ENCODE measurements around the gene CCDC107. TPM values are rescaled to one million over a fixed set of nuclear protein-coding genes. Genes with fewer than 3 reads are reported as not detected.

CCDC107 gene
- polyA plus RNA-seq, 1 experiment: 11.8 TPM

- ChIA-PET CTCF (interaction anchor here (0.7 to 2.8 kb wide), 6 partner anchors 14 to 69 kb away, joined by 3 to 14 read pairs (median 8); no protein-coding TSS in a partner anchor), POLR2A (interaction anchor here (0.7 to 3.1 kb wide), 5 partner anchors 9 to 66 kb away, joined by 3 to 28 read pairs (median 7); partner anchors contain the start of genes CREB3 and TLN1)
- no peak for TF ChIP-seq CTCF (IDR thresholded peaks at IDR 0.05; ENCODE audit: low read depth, low read length)
- no peaks in the 10 kb centered on the region for H3K27me3 ChIP-seq (ENCODE audit: control insufficient read depth, insufficient read depth, low read length)
- no peaks in the 10 kb centered on the region for H3K9me3 ChIP-seq (ENCODE audit: control insufficient read depth, insufficient read depth, low read length)
- no peak for DNase-seq (ENCODE audit: low read depth, low spot score)
- no peak overlapping the region for H3K4me3 ChIP-seq (ENCODE audit: low read depth, low read length)
- H3K27ac ChIP-seq (ENCODE audit: low read depth, low read length): no peak overlapping the region
These were observed 8.0 kb downstream of the CCDC107 start for GRCh38 chr9:35666045-35666444.

- H3K9me3 ChIP-seq (ENCODE audit: control insufficient read depth, insufficient read depth, low read length): no peaks in the 10 kb centered on the region
- TF ChIP-seq CTCF (IDR thresholded peaks at IDR 0.05; ENCODE audit: low read depth, low read length): no peak
- POLR2A ChIA-PET: interaction anchor here (0.7 to 3.1 kb wide), 4 partner anchors 9 to 24 kb away, joined by 3 to 28 read pairs (median 10); no protein-coding TSS in a partner anchor
- no peak for DNase-seq (ENCODE audit: low read depth, low spot score)
- H3K4me3 ChIP-seq (ENCODE audit: low read depth, low read length): no peak overlapping the region
- CTCF ChIA-PET: interaction anchor here (2.6 kb wide), 1 partner anchor 30 kb away, joined by 14 read pairs; no protein-coding TSS in a partner anchor
- H3K27me3 ChIP-seq (ENCODE audit: control insufficient read depth, insufficient read depth, low read length): no peaks in the 10 kb centered on the region
- H3K27ac ChIP-seq (ENCODE audit: low read depth, low read length): no peak overlapping the region
These were observed 8.5 kb downstream of the CCDC107 start for GRCh38 chr9:35666549-35666948.

GRCh38 chr9:35667939-35668338 is 9.8 kb downstream of the CCDC107 start:
- ChIA-PET CTCF (no interaction called here), POLR2A (no interaction called here)
- H3K4me3 ChIP-seq (ENCODE audit: low read depth, low read length): no peak overlapping the region
- DNase-seq (ENCODE audit: low read depth, low spot score): no peak
- TF ChIP-seq CTCF (IDR thresholded peaks at IDR 0.05; ENCODE audit: low read depth, low read length): no peak
- H3K27ac ChIP-seq (ENCODE audit: low read depth, low read length): no peak overlapping the region
- H3K27me3 ChIP-seq (ENCODE audit: control insufficient read depth, insufficient read depth, low read length): no peaks in the 10 kb centered on the region
- H3K9me3 ChIP-seq (ENCODE audit: control insufficient read depth, insufficient read depth, low read length): no peaks in the 10 kb centered on the region

GRCh38 chr9:35669331-35670145 is 11.4 kb downstream of the CCDC107 start:
- peak overlapping the region; percentile 25 for H3K27ac ChIP-seq (ENCODE audit: low read depth, low read length)
- no peak for DNase-seq (ENCODE audit: low read depth, low spot score)
- H3K27me3 ChIP-seq (ENCODE audit: control insufficient read depth, insufficient read depth, low read length): no peaks in the 10 kb centered on the region
- CTCF ChIA-PET: interaction anchor here (1.0 to 1.7 kb wide), 5 partner anchors 8 to 58 kb away, joined by 3 to 14 read pairs (median 4); partner anchors contain the start of genes CCDC107 and RMRP
- no peak for TF ChIP-seq CTCF (IDR thresholded peaks at IDR 0.05; ENCODE audit: low read depth, low read length)
- H3K4me3 ChIP-seq (ENCODE audit: low read depth, low read length): no peak overlapping the region
- no peaks in the 10 kb centered on the region for H3K9me3 ChIP-seq (ENCODE audit: control insufficient read depth, insufficient read depth, low read length)
- POLR2A ChIA-PET: interaction anchor here (1.8 to 3.0 kb wide), 2 partner anchors 11 to 21 kb away, joined by 8 to 13 read pairs; partner anchors contain the start of gene TPM2

Measured in AG04450 (cell line).